ENCODE measurements around the gene DELE1. TPM values are rescaled to one million over a fixed set of nuclear protein-coding genes. Genes with fewer than 3 reads are reported as not detected.

Gene DELE1
- total RNA-seq, 4 donors from 2014 or later: 42.5 to 99.6 (median 59.9) TPM

GRCh38 chr5:141945511-141946051 is 21.9 kb downstream of the DELE1 start:
- Histone ChIP-seq H3K27ac (peak overlapping the region; percentile 18), H3K9me3 (no peaks in the 10 kb centered on the region), H3K4me3 (no peak overlapping the region), H3K4me1 (peaks cover 52% of the 10 kb centered on the region), H3K36me3 (peaks cover 1% of the 10 kb centered on the region), H3K27me3 (no peaks in the 10 kb centered on the region)
- DNase-seq (ENCODE audit: low spot score in 2 of 2): no peak
- WGBS: 36% methylated on average over 13 of the region's 25 CpGs
- TF ChIP-seq POLR2A (IDR thresholded peaks at IDR 0.05) (no peak), POLR2AphosphoS5 (IDR thresholded peaks at IDR 0.05) (no peak), EP300 (IDR thresholded peaks at IDR 0.05) (no peak)
- TF ChIP-seq, protein P1, sequence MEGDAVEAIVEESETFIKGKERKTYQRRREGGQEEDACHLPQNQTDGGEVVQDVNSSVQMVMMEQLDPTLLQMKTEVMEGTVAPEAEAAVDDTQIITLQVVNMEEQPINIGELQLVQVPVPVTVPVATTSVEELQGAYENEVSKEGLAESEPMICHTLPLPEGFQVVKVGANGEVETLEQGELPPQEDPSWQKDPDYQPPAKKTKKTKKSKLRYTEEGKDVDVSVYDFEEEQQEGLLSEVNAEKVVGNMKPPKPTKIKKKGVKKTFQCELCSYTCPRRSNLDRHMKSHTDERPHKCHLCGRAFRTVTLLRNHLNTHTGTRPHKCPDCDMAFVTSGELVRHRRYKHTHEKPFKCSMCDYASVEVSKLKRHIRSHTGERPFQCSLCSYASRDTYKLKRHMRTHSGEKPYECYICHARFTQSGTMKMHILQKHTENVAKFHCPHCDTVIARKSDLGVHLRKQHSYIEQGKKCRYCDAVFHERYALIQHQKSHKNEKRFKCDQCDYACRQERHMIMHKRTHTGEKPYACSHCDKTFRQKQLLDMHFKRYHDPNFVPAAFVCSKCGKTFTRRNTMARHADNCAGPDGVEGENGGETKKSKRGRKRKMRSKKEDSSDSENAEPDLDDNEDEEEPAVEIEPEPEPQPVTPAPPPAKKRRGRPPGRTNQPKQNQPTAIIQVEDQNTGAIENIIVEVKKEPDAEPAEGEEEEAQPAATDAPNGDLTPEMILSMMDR (IDR thresholded peaks at IDR 0.05): no peak

DNA sequence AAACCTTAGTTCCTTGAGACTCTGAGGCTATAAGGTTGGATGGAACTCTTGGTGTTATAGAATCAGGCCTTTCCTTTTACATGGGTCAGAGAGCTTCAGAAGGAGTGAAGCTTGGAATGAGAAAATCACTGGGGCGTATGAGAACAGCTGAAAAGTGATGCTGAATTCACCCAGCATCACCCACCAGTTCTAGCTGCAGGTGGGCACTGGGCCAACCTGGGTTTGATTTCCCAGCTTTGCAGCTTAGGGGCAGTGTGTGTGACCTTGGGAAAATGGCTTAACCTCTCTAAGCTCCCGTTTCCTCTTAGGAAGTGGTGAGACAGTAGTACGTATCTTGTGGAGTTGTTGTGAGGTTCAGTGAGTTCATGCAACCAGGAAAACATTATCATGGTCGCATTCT is 23.6 kb downstream of the DELE1 start:
- Histone ChIP-seq H3K36me3 (no peaks in the 10 kb centered on the region), H3K27me3 (no peaks in the 10 kb centered on the region), H3K9me3 (no peaks in the 10 kb centered on the region), H3K27ac (no peak overlapping the region), H3K4me1 (peaks cover 34% of the 10 kb centered on the region), H3K4me3 (no peak overlapping the region)
- no peak for DNase-seq (ENCODE audit: low spot score in 2 of 2)
- 88% methylated on average over 4 of the region's 4 CpGs for WGBS
- TF ChIP-seq POLR2AphosphoS5 (IDR thresholded peaks at IDR 0.05) (no peak), POLR2A (IDR thresholded peaks at IDR 0.05) (no peak), EP300 (IDR thresholded peaks at IDR 0.05) (no peak)
- TF ChIP-seq, protein P1 (IDR thresholded peaks at IDR 0.05): no peak

DNA sequence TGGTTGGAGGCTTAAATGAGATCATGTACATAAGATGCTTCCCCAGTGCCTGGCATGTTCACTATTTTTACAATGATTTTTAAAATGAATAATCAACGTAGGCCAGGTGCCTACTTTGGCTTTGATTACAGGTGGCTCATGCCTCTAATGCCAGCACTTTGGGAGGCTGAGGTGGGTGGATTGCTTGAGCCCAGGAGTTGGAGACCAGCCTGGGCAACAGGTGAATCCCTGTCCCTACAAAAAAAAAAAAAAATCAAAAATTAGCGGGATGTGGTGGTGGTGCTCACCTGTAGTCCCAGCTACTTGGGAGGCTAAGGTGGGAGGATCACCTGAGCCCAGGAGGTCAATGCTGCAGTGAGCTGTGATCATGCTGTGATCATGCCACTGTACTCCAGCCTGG is 25.1 kb downstream of the DELE1 start:
- Histone ChIP-seq H3K9me3 (no peaks in the 10 kb centered on the region), H3K36me3 (no peaks in the 10 kb centered on the region), H3K27me3 (no peaks in the 10 kb centered on the region), H3K27ac (no peak overlapping the region), H3K4me1 (peaks cover 21% of the 10 kb centered on the region), H3K4me3 (no peak overlapping the region)
- WGBS: 85% methylated on average over 2 of the region's 2 CpGs
- no peak for DNase-seq (ENCODE audit: low spot score in 2 of 2)
- TF ChIP-seq EP300 (IDR thresholded peaks at IDR 0.05): no peak
- TF ChIP-seq, protein P1 (IDR thresholded peaks at IDR 0.05): no peak

GRCh38 chr5:141949511-141949910 is 25.8 kb downstream of the DELE1 start:
- H3K27me3 ChIP-seq: no peaks in the 10 kb centered on the region
- TF ChIP-seq POLR2AphosphoS5 (IDR thresholded peaks at IDR 0.05) (no peak), POLR2A (IDR thresholded peaks at IDR 0.05) (no peak), EP300 (IDR thresholded peaks at IDR 0.05) (no peak)
- TF ChIP-seq, protein P1 (IDR thresholded peaks at IDR 0.05): no peak
- H3K36me3 ChIP-seq: no peaks in the 10 kb centered on the region
- no peaks in the 10 kb centered on the region for H3K9me3 ChIP-seq
- H3K27ac ChIP-seq: no peak overlapping the region
- no peak for DNase-seq (ENCODE audit: low spot score in 2 of 2)
- H3K4me3 ChIP-seq: no peak overlapping the region
- WGBS: 70% methylated on average over 2 of the region's 2 CpGs
- H3K4me1 ChIP-seq: peaks cover 15% of the 10 kb centered on the region

DNA sequence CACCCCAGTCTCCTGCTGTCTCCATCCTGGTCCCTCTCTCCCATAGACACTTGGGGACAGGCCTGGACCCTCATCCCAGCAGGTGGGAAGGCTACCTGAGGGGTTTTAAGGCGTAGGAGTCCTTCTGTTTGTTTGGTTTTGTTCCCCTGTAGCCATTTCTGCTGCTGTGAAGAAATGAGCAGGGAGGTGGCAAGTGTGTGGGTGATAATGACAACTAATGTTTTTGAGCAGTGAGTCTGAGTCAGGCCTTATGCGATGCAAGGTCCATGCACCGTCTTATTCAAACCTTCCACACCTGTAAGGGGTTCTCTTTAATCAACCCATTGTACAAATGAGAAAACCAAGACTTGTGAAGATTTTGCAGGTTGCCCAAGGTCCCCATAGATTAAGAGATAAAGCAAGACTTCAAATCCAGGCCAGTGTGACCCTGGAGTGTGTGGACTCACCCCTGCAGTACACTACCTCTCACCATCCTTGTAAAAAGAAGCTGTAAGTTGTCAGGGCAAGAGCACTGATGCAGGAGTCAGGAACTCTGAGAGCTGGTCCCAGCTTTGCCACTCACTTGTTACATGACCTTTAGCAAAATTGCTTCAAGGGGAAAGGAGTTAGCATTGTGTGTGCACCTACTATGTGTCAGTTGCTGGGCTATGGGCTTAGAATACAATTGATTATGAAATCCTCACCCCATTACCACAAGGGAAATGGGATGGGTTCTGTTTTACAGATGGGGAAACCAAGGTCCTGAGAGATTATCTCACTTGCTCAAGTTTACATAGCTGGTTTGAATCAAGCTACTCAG is 26.7 kb downstream of the DELE1 start:
- Histone ChIP-seq H3K27me3 (no peaks in the 10 kb centered on the region), H3K4me1 (peaks cover 11% of the 10 kb centered on the region), H3K36me3 (no peaks in the 10 kb centered on the region), H3K27ac (no peak overlapping the region), H3K4me3 (no peak overlapping the region), H3K9me3 (no peaks in the 10 kb centered on the region)
- no peak for TF ChIP-seq EP300 (IDR thresholded peaks at IDR 0.05)
- TF ChIP-seq POLR2AphosphoS5 (IDR thresholded peaks at IDR 0.05): no peak
- TF ChIP-seq POLR2A (IDR thresholded peaks at IDR 0.05): no peak
- TF ChIP-seq, protein P1 (IDR thresholded peaks at IDR 0.05): no peak
- no peak for DNase-seq (ENCODE audit: low spot score in 2 of 2)
- 84% methylated on average over 3 of the region's 3 CpGs for WGBS

Data from suprapubic skin (tissue), 4 donors.